ENCODE measurements around the gene CNOT9.
"Not testable (repeated sequence)": the region's sequence is repeated elsewhere in the genome, so short reads cannot be mapped to it uniquely, and the experiment has no call there.

CNOT9 gene

DNA sequence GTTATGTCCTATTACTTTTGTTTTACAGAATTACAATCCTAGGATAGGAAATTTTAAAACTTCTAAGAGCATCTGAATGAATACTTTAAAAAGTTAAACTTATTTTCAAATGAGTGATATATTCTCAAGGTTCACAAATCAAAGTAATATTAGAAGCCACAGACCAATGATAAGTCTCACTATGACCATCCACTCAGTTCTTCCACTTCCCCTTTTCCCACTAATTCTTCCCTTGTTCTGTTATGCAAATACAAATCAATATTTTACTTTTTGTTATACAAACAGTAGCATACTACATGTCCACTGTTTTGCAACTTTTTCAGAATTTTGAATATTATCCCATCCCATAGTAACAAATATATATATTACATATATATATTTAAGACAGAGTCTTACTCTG is 20.7 kb upstream of the CNOT9 start:
- TF ChIP-seq POLR2A (IDR thresholded peaks at IDR 0.05; ENCODE audit: low read depth, low read length) (no peak), POU2F2 (IDR thresholded peaks at IDR 0.05; ENCODE audit: low read depth, low read length) (no peak), SPI1 (IDR thresholded peaks at IDR 0.05; ENCODE audit: low read depth, low read length) (peak; percentile 97), POLR2AphosphoS5 (IDR thresholded peaks at IDR 0.05; ENCODE audit: low read depth, low read length) (no peak)
- DNase-seq (ENCODE audit: insufficient read length, low spot score) (no peak), FAIRE-seq (no peak)

DNA sequence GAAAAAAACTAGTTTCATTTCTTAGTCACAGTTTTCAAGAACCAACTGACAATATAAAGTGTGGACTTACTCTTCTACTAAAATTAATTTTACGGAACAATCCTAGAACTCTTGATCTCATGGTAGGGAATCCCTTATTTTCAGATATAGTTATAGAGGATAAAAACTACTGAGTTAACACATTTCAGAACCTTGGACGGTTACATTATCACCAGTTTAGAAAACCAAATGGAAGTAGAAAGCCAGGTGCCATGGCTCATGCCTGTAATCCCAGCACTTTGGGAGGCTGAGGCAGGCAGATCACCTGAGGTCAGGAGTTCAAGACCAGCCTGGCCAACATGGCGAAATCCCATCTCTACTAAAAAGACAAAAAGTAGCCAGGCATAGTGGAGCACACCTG is 14.4 kb upstream of the CNOT9 start:
- not testable (repeated sequence) for FAIRE-seq; DNase-seq (ENCODE audit: insufficient read length, low spot score)

DNA sequence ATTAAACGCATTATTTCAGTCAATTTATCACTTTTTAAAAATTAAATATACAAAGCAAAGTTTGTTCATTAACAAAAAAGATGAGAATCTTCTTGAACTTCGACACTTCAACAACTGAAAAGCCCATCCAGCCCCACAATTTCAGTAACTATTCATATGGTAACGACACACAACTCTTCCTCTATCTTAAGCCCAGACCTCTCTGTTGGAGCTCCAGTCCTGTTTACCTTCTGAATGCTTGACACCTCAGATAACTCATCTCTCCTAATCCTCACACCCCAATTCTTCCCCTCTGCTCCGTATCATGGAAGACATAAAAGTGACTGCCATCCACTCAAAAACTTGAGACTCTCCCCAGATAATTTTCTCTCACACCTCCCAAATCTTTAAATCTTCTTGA is 13.1 kb upstream of the CNOT9 start:
- FAIRE-seq, result no peak
- no peak for DNase-seq (ENCODE audit: insufficient read length, low spot score)
- TF ChIP-seq POLR2A (IDR thresholded peaks at IDR 0.05; ENCODE audit: low read depth, low read length) (no peak), POLR2AphosphoS5 (IDR thresholded peaks at IDR 0.05; ENCODE audit: low read depth, low read length) (no peak), SPI1 (IDR thresholded peaks at IDR 0.05; ENCODE audit: low read depth, low read length) (no peak), POU2F2 (IDR thresholded peaks at IDR 0.05; ENCODE audit: low read depth, low read length) (no peak), PAX5 (IDR thresholded peaks at IDR 0.05; ENCODE audit: insufficient read depth, low read length, severe bottlenecking) (no peak), TAF1 (IDR thresholded peaks at IDR 0.05; ENCODE audit: low read depth, low read length) (no peak)

DNA sequence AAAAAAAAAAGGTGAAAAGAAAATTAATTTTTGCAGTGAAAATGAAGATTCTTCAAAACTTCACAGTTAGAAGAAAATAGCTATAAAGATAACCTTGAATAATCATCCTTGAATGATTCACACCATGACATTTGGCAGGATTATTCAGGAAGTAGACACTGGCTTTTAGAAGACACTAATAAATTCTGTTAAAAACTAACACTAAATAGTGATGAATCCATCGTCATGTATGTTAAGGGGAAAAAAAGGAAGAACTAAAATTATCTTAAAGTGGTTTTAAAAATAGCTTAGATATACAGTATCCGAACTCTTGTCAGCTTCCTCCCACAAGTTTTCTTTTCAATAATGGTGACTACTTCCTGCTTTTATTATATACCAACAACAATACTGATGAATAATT is 10.7 kb upstream of the CNOT9 start:
- DNase-seq (ENCODE audit: insufficient read length, low spot score), result no peak
- FAIRE-seq, result no peak
- TF ChIP-seq PAX5 (IDR thresholded peaks at IDR 0.05; ENCODE audit: insufficient read depth, low read length, severe bottlenecking) (no peak), SPI1 (IDR thresholded peaks at IDR 0.05; ENCODE audit: low read depth, low read length) (no peak), TAF1 (IDR thresholded peaks at IDR 0.05; ENCODE audit: low read depth, low read length) (no peak), POLR2A (IDR thresholded peaks at IDR 0.05; ENCODE audit: low read depth, low read length) (no peak), POLR2AphosphoS5 (IDR thresholded peaks at IDR 0.05; ENCODE audit: low read depth, low read length) (no peak), POU2F2 (IDR thresholded peaks at IDR 0.05; ENCODE audit: low read depth, low read length) (no peak)

DNA sequence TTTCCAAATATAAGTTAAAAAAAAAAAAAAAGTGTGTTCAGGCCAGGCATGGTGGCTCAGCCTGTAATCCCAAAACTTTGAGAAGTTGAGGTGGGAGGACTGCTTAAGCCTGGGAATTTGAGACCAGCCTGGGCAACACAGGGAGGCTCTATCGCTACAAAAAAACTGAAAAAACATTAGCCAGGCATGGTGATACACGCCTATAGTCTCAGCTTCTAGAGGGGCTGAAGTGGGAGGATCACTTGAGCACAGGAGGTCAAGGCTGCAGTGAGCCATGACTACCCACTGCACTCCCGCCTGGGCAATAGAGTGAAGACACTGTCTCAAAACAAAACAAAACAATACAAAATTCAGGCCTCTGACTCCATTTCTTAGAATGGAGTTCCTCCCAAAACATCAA is 9.7 kb upstream of the CNOT9 start:
- FAIRE-seq, result peak; percentile 35
- no peak for DNase-seq (ENCODE audit: insufficient read length, low spot score)
- TF ChIP-seq POLR2AphosphoS5 (IDR thresholded peaks at IDR 0.05; ENCODE audit: low read depth, low read length), result no peak
- no peak for TF ChIP-seq TAF1 (IDR thresholded peaks at IDR 0.05; ENCODE audit: low read depth, low read length)
- TF ChIP-seq SPI1 (IDR thresholded peaks at IDR 0.05; ENCODE audit: low read depth, low read length), result no peak
- TF ChIP-seq POLR2A (IDR thresholded peaks at IDR 0.05; ENCODE audit: low read depth, low read length), result no peak

DNA sequence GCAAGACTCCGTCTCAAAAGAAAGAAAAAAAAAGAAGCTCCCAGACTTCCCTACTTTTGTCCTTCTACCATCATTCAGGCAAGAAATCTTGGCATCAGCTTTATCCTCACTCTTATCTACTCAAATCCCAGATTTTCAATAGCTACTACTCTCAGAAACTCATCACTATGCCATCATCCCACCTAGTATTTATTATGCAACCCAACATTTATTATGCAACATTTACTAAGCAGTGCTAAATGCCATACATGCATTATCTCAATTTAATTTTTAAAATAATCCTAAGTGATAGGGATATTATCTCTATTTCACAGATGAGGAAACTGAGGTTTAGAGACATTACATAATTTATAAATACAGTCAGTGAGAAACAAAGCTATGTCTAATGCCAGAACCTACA is 4.6 kb upstream of the CNOT9 start:
- FAIRE-seq (no peak), DNase-seq (ENCODE audit: insufficient read length, low spot score) (no peak)
- TF ChIP-seq POLR2A (IDR thresholded peaks at IDR 0.05; ENCODE audit: low read depth, low read length), result no peak
- TF ChIP-seq SPI1 (IDR thresholded peaks at IDR 0.05; ENCODE audit: low read depth, low read length), result no peak
- TF ChIP-seq POU2F2 (IDR thresholded peaks at IDR 0.05; ENCODE audit: low read depth, low read length), result no peak
- no peak for TF ChIP-seq POLR2AphosphoS5 (IDR thresholded peaks at IDR 0.05; ENCODE audit: low read depth, low read length)
- no peak for TF ChIP-seq TAF1 (IDR thresholded peaks at IDR 0.05; ENCODE audit: low read depth, low read length)
- no peak for TF ChIP-seq PAX5 (IDR thresholded peaks at IDR 0.05; ENCODE audit: insufficient read depth, low read length, severe bottlenecking)

DNA sequence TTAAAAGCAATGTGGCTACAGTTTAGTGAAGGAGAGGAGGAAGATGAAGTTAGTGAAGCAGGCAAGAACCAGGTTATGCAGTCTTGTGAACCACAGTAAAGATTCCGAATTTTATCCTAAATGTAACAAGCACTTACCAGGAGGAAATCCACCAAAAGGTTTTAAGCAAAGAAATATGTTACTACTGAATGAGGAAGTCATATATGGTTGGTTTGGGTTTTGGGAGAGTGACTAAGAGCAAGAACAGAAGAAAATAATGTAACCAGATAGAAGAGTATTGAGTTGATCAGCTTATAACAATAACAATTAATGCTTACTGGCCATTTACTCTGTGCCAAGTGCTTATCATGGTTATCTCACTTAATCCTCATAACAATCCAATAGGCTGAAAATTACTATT is 2.3 kb upstream of the CNOT9 start:
- FAIRE-seq, result no peak
- DNase-seq (ENCODE audit: insufficient read length, low spot score), result no peak

DNA sequence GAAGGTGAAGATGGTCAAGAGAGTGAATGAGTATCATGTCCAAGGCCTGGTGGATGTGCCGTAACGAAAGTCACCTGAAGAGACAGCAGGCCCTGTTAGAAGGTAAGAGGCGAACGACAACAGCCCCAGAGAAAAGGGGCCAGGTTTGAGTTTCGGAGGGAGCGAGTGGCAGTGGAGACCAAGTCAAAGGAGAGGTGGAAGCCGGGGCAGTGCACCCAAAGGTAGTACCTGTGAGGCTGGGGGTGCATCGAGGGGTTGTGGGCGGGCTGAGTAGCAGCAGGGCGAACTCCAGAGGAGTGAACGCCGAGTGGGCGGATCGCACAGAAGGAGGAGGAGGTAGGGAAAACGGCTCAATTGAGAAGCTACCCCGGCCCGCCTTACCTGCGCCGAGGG is 846 bp upstream of the CNOT9 start:
- DNase-seq (ENCODE audit: insufficient read length, low spot score) (peak; percentile 25), FAIRE-seq (no peak)
- TF ChIP-seq POLR2A (IDR thresholded peaks at IDR 0.05; ENCODE audit: low read depth, low read length) (no peak; the same call in 1 of the 2 replicates), POLR2AphosphoS5 (IDR thresholded peaks at IDR 0.05; ENCODE audit: low read depth, low read length) (no peak), SPI1 (IDR thresholded peaks at IDR 0.05; ENCODE audit: low read depth, low read length) (no peak), TAF1 (IDR thresholded peaks at IDR 0.05; ENCODE audit: low read depth, low read length) (no peak), PAX5 (IDR thresholded peaks at IDR 0.05; ENCODE audit: insufficient read depth, low read length, severe bottlenecking) (no peak), POU2F2 (IDR thresholded peaks at IDR 0.05; ENCODE audit: low read depth, low read length) (no peak)

More for the DNA sequence above, 2.3 kb upstream of the CNOT9 start:
- TF ChIP-seq SPI1 (IDR thresholded peaks at IDR 0.05; ENCODE audit: low read depth, low read length) (peak; percentile 73), POU2F2 (IDR thresholded peaks at IDR 0.05; ENCODE audit: low read depth, low read length) (no peak), POLR2AphosphoS5 (IDR thresholded peaks at IDR 0.05; ENCODE audit: low read depth, low read length) (no peak), PAX5 (IDR thresholded peaks at IDR 0.05; ENCODE audit: insufficient read depth, low read length, severe bottlenecking) (no peak), POLR2A (IDR thresholded peaks at IDR 0.05; ENCODE audit: low read depth, low read length) (no peak), TAF1 (IDR thresholded peaks at IDR 0.05; ENCODE audit: low read depth, low read length) (no peak)

DNA sequence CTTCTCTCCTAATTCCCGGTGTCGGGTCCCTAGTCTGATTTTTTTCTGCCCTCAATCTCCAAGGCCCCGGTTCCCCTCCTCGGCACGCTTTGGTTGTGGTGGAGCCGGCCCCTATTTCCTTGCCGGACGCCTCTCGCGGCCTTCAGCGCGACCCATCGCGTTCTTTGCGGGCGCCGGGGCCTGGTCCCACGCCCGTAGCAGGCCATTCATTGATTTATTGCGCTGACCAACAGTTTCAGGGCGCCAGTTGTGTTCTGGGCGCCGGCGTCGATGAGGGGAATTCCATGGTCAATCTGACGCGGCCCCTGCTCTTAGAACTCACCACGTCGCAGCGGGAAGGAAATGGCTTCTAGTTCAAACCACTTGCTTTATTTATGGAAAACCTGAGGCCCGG is 396 bp downstream of the CNOT9 start:
- FAIRE-seq (no peak), DNase-seq (ENCODE audit: insufficient read length, low spot score) (peak; percentile 11)
- TF ChIP-seq TAF1 (IDR thresholded peaks at IDR 0.05; ENCODE audit: low read depth, low read length) (peak; percentile 49; the same call in 1 of the 2 replicates), SPI1 (IDR thresholded peaks at IDR 0.05; ENCODE audit: low read depth, low read length) (no peak), PAX5 (IDR thresholded peaks at IDR 0.05; ENCODE audit: insufficient read depth, low read length, severe bottlenecking) (no peak), POLR2A (IDR thresholded peaks at IDR 0.05; ENCODE audit: low read depth, low read length) (no peak), POLR2AphosphoS5 (IDR thresholded peaks at IDR 0.05; ENCODE audit: low read depth, low read length) (no peak), POU2F2 (IDR thresholded peaks at IDR 0.05; ENCODE audit: low read depth, low read length) (no peak)

DNA sequence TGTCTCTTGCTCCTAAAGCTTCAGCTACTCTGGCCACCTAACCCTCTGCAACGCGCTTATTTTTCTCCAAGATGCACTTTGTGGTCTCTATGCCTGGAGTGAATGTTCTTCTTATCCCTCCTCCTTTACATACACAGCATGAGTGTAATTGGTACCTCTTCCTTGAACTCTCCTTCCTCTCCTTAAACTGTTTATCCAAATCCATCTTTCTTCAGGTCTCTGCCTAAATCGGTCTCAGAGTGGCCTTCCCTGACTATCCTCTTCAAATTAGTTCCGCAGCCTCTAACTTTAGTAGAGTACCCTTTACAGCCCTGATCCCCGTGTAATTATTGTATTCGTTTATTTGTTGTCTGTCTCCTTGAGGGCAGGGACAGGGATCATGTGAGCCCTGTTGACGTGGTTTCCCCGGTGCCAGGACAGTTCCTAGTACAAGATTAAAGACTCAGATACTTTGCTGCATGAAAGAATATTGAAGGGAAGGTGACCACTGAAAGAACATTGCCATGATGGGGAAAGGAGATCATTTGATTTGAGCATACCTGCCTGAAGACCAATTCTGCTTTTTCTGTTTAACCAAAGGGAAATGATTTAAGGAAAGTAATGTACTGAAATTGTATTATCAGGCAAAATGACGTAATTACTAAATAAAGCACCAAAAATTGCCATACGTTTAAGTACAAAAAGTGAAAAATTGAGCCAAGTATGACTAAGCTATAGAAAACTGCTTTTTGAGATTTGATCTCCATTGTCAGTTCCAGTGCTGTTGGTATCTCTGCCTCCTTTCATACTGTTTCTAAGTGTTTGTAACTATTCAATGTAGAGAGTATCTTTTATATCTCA is 1.2 kb downstream of the CNOT9 start:
- TF ChIP-seq SPI1 (IDR thresholded peaks at IDR 0.05; ENCODE audit: low read depth, low read length) (0 out of 2 replicates have a peak, but pooled peaks have one; percentile 5), TAF1 (IDR thresholded peaks at IDR 0.05; ENCODE audit: low read depth, low read length) (no peak)
- DNase-seq (ENCODE audit: insufficient read length, low spot score) (no peak), FAIRE-seq (peak; percentile 83)

Data from GM12891 (cell line).